ENCODE data around the gene TOM1L1. TPM values are rescaled to one million over a fixed set of nuclear protein-coding genes. Genes with fewer than 3 reads are reported as not detected.

The TOM1L1 gene, protein sequence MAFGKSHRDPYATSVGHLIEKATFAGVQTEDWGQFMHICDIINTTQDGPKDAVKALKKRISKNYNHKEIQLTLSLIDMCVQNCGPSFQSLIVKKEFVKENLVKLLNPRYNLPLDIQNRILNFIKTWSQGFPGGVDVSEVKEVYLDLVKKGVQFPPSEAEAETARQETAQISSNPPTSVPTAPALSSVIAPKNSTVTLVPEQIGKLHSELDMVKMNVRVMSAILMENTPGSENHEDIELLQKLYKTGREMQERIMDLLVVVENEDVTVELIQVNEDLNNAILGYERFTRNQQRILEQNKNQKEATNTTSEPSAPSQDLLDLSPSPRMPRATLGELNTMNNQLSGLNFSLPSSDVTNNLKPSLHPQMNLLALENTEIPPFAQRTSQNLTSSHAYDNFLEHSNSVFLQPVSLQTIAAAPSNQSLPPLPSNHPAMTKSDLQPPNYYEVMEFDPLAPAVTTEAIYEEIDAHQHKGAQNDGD
- 1.0 TPM for polyA plus RNA-seq (2012; ENCODE audit: low read depth, missing spikeins)

DNA sequence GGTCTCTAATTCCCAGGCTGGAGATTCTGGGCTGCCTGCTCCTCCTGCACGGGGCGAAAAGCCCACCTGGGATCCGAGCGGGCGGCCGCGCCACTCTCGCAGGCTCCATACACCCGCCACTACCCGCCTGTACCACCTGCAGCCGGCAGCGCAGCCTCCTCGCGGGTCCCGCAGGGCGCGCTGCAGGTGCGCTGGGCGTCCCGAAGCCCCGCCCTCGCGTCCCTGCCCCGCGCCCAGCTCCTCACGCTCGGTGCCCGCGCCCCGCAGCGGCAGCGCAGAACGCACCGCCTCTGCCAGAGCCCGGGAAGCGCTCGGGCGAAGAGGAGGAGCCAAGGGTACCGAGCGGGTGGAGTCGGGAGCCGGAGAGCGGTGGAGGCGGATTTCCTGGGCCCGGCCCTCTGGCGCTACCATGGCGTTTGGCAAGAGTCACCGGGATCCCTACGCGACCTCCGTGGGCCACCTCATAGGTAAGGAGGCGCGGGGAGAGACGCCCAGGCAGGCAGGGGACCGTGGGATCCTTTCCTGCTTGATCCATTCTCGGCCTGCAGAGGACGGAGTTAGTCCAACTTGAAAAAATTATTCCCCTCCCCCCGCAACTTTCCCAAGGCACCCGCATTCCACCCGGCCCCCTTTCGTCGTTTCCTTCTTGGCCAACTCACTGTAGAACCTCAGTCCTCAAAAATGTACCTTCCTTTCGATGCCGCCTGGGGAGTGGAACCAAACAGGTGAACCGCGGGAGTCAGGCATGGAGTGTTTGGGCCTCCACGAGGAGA lies at the start of gene TOM1L1:
Gene TOM1L1 (plus strand): TSS at position 396 of the 773 bp plus-strand sequence. CDS start 14 bp downstream, at position 410.
- peak; percentile 44 for DNase-seq (ENCODE audit: insufficient read length, low spot score)
- FAIRE-seq: no peak
- TF ChIP-seq POU2F2 (IDR thresholded peaks at IDR 0.05; ENCODE audit: low read depth, low read length) (no peak), PAX5 (IDR thresholded peaks at IDR 0.05; ENCODE audit: insufficient read depth, low read length, severe bottlenecking) (no peak), POLR2A (IDR thresholded peaks at IDR 0.05; ENCODE audit: low read depth, low read length) (no peak), SPI1 (IDR thresholded peaks at IDR 0.05; ENCODE audit: low read depth, low read length) (no peak), TAF1 (IDR thresholded peaks at IDR 0.05; ENCODE audit: low read depth, low read length) (no peak), POLR2AphosphoS5 (IDR thresholded peaks at IDR 0.05; ENCODE audit: low read depth, low read length) (no peak)

DNA sequence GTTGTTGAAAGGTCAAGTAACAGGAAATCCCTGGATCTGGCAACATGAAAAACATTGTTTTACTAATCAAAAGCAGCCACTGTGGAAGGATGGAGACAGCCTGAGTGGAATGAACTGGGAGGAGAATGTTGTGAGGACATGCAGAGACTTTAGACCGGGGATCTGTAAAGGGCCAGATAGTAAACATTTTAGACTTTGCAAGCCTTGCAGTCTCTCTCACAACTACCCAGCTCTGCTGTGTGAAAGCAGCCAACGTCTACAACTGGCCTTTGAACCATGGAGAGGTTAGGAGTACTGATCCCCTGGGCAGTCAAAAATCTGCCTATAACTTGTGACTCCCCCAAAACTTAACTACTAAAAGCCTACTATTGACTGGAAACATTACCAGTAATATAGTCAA lies 41.5 kb upstream of the TOM1L1 start:
- DNase-seq (ENCODE audit: insufficient read length, low spot score): no peak
- no peak for FAIRE-seq
- no peak for TF ChIP-seq POU2F2 (IDR thresholded peaks at IDR 0.05; ENCODE audit: low read depth, low read length)
- TF ChIP-seq SPI1 (IDR thresholded peaks at IDR 0.05; ENCODE audit: low read depth, low read length): no peak
- no peak for TF ChIP-seq PAX5 (IDR thresholded peaks at IDR 0.05; ENCODE audit: insufficient read depth, low read length, severe bottlenecking)
- TF ChIP-seq POLR2AphosphoS5 (IDR thresholded peaks at IDR 0.05; ENCODE audit: low read depth, low read length): no peak
- TF ChIP-seq TAF1 (IDR thresholded peaks at IDR 0.05; ENCODE audit: low read depth, low read length): no peak
- no peak for TF ChIP-seq POLR2A (IDR thresholded peaks at IDR 0.05; ENCODE audit: low read depth, low read length)

DNA sequence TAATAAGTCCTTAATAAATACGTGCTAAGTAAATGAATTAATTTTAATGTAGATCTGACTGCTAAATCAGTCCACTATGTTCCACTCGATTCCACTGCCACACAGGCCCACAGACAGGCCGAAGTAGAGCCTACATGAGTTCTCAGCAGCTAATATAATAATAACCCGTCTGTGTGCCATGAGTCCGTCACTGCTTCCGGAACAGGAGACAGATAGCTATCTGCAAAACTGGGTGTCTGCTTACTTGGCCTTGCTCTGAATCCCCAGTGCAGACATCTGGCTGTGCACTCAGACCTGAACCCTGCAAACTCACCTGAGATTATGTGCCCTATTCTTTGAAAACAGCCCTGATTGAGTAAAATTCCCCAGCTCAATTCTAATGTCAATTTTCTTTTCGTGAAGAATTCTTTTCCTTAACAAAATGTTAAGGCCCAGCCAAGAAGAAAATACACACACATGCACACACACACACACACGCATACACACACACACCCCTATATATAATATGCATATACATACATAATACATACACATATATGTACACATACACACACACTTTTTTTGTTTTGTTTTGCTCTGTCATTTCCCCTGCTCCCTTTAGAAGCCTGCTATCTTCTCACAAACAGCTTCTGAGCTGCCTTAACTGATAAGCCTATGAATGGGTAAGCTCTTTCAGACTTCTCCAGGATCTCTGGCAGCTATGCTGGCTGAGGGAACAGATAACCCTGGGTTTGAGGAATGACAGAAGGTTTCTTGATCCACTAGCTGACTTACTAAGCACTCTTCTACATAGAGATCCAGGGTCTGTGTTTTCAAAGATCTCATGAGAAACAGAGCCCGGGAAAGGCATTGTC lies 39.8 kb upstream of the TOM1L1 start:
- FAIRE-seq (no peak), DNase-seq (ENCODE audit: insufficient read length, low spot score) (no peak)
- TF ChIP-seq POLR2AphosphoS5 (IDR thresholded peaks at IDR 0.05; ENCODE audit: low read depth, low read length) (no peak), TAF1 (IDR thresholded peaks at IDR 0.05; ENCODE audit: low read depth, low read length) (no peak), POU2F2 (IDR thresholded peaks at IDR 0.05; ENCODE audit: low read depth, low read length) (no peak), SPI1 (IDR thresholded peaks at IDR 0.05; ENCODE audit: low read depth, low read length) (no peak)

DNA sequence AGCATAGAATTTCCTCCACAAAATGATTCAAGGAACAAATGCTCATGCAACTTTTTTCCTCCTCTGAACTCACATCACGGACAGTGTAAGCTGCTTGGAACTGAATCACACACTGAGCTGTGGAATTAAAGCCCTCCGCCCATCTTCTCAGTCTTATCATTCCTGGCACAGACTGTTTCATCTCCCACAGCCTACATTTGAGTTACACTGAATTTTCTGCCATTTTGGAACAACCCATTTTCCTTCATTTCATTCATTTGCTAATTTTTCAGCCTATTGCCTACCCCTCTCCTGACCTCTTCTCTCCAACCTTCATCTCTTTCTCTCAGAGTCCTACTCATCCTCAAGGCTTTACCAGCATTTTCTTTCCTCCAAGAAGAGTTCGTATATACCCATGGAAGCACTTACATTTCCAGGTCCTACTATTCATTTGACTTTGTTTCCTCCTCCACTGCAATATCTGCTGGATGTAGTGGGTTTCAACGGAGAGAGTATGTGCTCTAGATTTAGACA lies 39.1 kb upstream of the TOM1L1 start:
- DNase-seq (ENCODE audit: insufficient read length, low spot score) (no peak), FAIRE-seq (no peak)
- TF ChIP-seq SPI1 (IDR thresholded peaks at IDR 0.05; ENCODE audit: low read depth, low read length) (no peak), POU2F2 (IDR thresholded peaks at IDR 0.05; ENCODE audit: low read depth, low read length) (no peak), POLR2A (IDR thresholded peaks at IDR 0.05; ENCODE audit: low read depth, low read length) (no peak), PAX5 (IDR thresholded peaks at IDR 0.05; ENCODE audit: insufficient read depth, low read length, severe bottlenecking) (no peak), POLR2AphosphoS5 (IDR thresholded peaks at IDR 0.05; ENCODE audit: low read depth, low read length) (no peak), TAF1 (IDR thresholded peaks at IDR 0.05; ENCODE audit: low read depth, low read length) (no peak)

DNA sequence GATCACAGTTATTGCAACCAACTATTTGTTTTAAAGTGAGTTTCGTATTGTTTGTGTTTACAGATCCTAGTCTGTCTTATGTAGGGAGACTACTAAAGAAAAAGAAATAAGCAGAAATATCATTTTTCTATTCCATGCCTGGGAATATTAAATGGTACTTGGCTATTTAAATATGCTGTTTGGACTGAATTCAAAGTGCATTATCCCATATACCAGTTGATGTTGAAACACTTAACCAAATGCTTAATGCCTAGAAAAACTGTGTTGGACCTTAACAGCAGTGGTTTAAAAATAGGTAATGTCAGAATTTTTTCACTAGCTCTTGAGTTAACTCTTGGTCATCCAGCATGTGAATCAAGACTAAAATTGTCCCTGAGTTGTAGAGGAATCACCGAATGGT lies 37.5 kb upstream of the TOM1L1 start:
- no peak for DNase-seq (ENCODE audit: insufficient read length, low spot score)
- FAIRE-seq: no peak
- TF ChIP-seq SPI1 (IDR thresholded peaks at IDR 0.05; ENCODE audit: low read depth, low read length): no peak
- no peak for TF ChIP-seq POLR2A (IDR thresholded peaks at IDR 0.05; ENCODE audit: low read depth, low read length)
- no peak for TF ChIP-seq PAX5 (IDR thresholded peaks at IDR 0.05; ENCODE audit: insufficient read depth, low read length, severe bottlenecking)
- TF ChIP-seq TAF1 (IDR thresholded peaks at IDR 0.05; ENCODE audit: low read depth, low read length): no peak
- no peak for TF ChIP-seq POLR2AphosphoS5 (IDR thresholded peaks at IDR 0.05; ENCODE audit: low read depth, low read length)
- no peak for TF ChIP-seq POU2F2 (IDR thresholded peaks at IDR 0.05; ENCODE audit: low read depth, low read length)

DNA sequence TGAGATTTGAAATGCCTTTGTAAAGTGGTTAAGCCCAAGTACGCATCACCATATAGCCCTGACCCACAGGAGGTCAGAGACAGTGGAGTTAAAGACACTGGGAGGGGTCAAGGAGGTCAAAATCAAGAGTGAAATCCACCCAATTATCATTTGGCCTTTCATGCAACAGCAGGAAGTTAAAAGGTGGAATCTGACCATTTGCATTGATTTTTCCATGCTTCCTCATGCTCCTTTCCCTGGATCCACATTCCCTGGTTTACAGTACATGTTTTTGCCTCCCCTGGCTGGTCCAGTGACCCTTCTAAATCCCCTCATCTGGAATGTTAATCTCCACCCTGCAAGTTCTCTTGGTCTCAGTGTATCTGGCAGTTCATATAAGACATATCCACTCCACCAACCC lies 36.6 kb upstream of the TOM1L1 start:
- TF ChIP-seq PAX5 (IDR thresholded peaks at IDR 0.05; ENCODE audit: insufficient read depth, low read length, severe bottlenecking): no peak
- TF ChIP-seq SPI1 (IDR thresholded peaks at IDR 0.05; ENCODE audit: low read depth, low read length): no peak
- no peak for TF ChIP-seq POLR2A (IDR thresholded peaks at IDR 0.05; ENCODE audit: low read depth, low read length)
- no peak for TF ChIP-seq POLR2AphosphoS5 (IDR thresholded peaks at IDR 0.05; ENCODE audit: low read depth, low read length)
- no peak for TF ChIP-seq POU2F2 (IDR thresholded peaks at IDR 0.05; ENCODE audit: low read depth, low read length)
- no peak for TF ChIP-seq TAF1 (IDR thresholded peaks at IDR 0.05; ENCODE audit: low read depth, low read length)
- no peak for DNase-seq (ENCODE audit: insufficient read length, low spot score)
- no peak for FAIRE-seq

DNA sequence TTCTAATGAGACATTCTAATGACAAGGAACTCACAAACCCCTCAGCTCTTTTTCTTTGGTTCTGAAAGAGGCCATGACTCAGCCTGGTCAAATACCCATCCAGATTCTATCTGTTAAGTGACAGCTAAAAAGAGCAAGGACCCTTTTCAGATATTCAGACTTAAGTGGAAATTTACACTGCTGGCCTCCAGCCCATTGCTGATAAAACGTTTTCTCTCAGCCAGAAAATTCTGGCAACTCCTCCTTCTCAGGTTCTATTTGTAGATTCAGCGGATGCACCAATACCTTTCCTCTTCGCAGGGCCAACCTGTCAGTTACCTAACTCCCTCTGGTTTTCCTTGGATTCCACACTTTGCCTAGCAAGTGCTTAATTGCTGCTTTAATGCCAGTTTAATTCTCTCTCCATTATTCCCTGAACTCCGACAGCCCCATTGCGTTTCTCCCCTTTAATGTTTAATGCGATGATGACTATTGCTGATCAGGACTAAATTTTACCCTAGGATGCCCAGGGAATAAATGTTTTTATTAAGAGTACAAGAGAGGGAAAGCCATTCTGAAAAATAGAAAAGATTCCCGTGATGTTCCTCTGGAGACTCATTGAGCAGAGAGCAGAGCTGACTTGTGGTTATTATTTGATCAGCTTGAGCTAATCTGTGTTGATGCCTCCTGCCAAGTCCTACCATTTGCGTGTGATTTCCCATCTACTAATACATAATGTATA lies 35.9 kb upstream of the TOM1L1 start:
- no peak for FAIRE-seq

DNA sequence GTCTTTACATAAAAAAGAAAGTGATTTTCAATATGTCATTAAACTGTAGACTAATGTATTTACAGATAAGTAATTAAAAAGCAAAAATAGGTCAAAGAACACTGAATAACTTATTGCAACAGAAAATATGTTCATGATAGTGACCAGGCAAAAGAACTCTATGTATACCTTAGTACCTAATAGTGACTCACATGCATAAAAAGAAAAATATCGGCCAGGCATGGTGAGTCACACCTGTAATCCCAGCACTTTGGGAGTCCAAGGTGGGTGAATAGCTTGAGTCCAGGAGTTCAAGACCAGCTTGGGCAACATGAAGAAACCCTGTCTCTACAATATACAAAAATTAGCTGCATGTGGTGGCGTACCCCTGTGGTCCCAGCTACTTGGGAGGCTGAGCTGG lies 33.0 kb upstream of the TOM1L1 start:
- DNase-seq (ENCODE audit: insufficient read length, low spot score) (no peak), FAIRE-seq (no peak)
- TF ChIP-seq POLR2AphosphoS5 (IDR thresholded peaks at IDR 0.05; ENCODE audit: low read depth, low read length) (no peak), SPI1 (IDR thresholded peaks at IDR 0.05; ENCODE audit: low read depth, low read length) (no peak), TAF1 (IDR thresholded peaks at IDR 0.05; ENCODE audit: low read depth, low read length) (no peak), PAX5 (IDR thresholded peaks at IDR 0.05; ENCODE audit: insufficient read depth, low read length, severe bottlenecking) (no peak), POLR2A (IDR thresholded peaks at IDR 0.05; ENCODE audit: low read depth, low read length) (no peak), POU2F2 (IDR thresholded peaks at IDR 0.05; ENCODE audit: low read depth, low read length) (no peak)

More for the DNA sequence above, 35.9 kb upstream of the TOM1L1 start:
- TF ChIP-seq TAF1 (IDR thresholded peaks at IDR 0.05; ENCODE audit: low read depth, low read length): no peak
- TF ChIP-seq SPI1 (IDR thresholded peaks at IDR 0.05; ENCODE audit: low read depth, low read length): no peak
- TF ChIP-seq POLR2A (IDR thresholded peaks at IDR 0.05; ENCODE audit: low read depth, low read length): no peak
- TF ChIP-seq PAX5 (IDR thresholded peaks at IDR 0.05; ENCODE audit: insufficient read depth, low read length, severe bottlenecking): no peak
- TF ChIP-seq POLR2AphosphoS5 (IDR thresholded peaks at IDR 0.05; ENCODE audit: low read depth, low read length): no peak
- no peak for TF ChIP-seq POU2F2 (IDR thresholded peaks at IDR 0.05; ENCODE audit: low read depth, low read length)
- DNase-seq (ENCODE audit: insufficient read length, low spot score): no peak

Data from GM12891 (cell line).